Lower leg skin (tissue), 3 donors: ENCODE data around the gene PDP2.

ENCODE experiments used
- CTCF ChIP-seq, 3 donors: fragments of 450-650 bp; IDR thresholded peaks; one replicate each; pipeline ENCODE4 v1.5.1; 2016; ENCODE audit warnings: antibody characterized with exemption in 3 of 3, mild to moderate bottlenecking in 3 of 3, moderate library complexity in 2 of 3
- POLR2A ChIP-seq, 2 donors: fragments of 450-650 bp; IDR thresholded peaks; one replicate each; pipeline ENCODE4 v1.6.1; 2016 to 2017; ENCODE audit warnings: antibody characterized with exemption in 2 of 2, mild to moderate bottlenecking in 1 of 2, moderate library complexity in 1 of 2

- TF ChIP-seq POLR2A (IDR thresholded peaks at IDR 0.05) (no peak), CTCF (IDR thresholded peaks at IDR 0.05) (no peak)
These were observed 51.8 kb downstream of the PDP2 start for GRCh38 chr16:66932076-66932475.
